Measurements from ENCODE around the gene LTB4R.

The LTB4R gene

GRCh38 chr14:24310646-24311604 lies at the start of gene LTB4R:
LTB4R (plus strand) TSS chr14:24311502; CDS start chr14:24315652, 4,150 bp downstream.
- no peak for DNase-seq (ENCODE audit: low read depth)

GRCh38 chr14:24261969-24262327 lies 49.4 kb upstream of the LTB4R start:
- DNase-seq (ENCODE audit: low read depth): no peak

- DNase-seq (ENCODE audit: low read depth): no peak
These were observed 48.2 kb upstream of the LTB4R start, which contains the start of gene TGM1 for GRCh38 chr14:24262821-24263733. TGM1 (minus strand) TSS chr14:24263177; CDS start chr14:24262352, 825 bp downstream.

GRCh38 chr14:24263848-24264247 lies 47.5 kb upstream of the LTB4R start:
- DNase-seq (ENCODE audit: low read depth): no peak

GRCh38 chr14:24264298-24264697 lies 47.0 kb upstream of the LTB4R start:
- no peak for DNase-seq (ENCODE audit: low read depth)

- DNase-seq (ENCODE audit: low read depth): no peak
These were observed 44.7 kb upstream of the LTB4R start for GRCh38 chr14:24266344-24267244.

GRCh38 chr14:24267516-24267915 lies 43.8 kb upstream of the LTB4R start:
- DNase-seq (ENCODE audit: low read depth): no peak

GRCh38 chr14:24268225-24268624 lies 43.1 kb upstream of the LTB4R start:
- DNase-seq (ENCODE audit: low read depth): no peak

GRCh38 chr14:24269368-24269767 lies 41.9 kb upstream of the LTB4R start:
- no peak for DNase-seq (ENCODE audit: low read depth)

- no peak for DNase-seq (ENCODE audit: low read depth)
These were observed 41.3 kb upstream of the LTB4R start for GRCh38 chr14:24269910-24270536.

GRCh38 chr14:24270537-24271133 lies 40.7 kb upstream of the LTB4R start:
- DNase-seq (ENCODE audit: low read depth): no peak

- peak; percentile 65 for DNase-seq (ENCODE audit: low read depth)
These were observed 40.0 kb upstream of the LTB4R start, which contains the start of gene RABGGTA for GRCh38 chr14:24271134-24271833. RABGGTA (minus strand) TSS chr14:24271597; CDS start chr14:24271115, 482 bp downstream.

- DNase-seq (ENCODE audit: low read depth): no peak
These were observed 39.5 kb upstream of the LTB4R start for GRCh38 chr14:24271834-24272263.

- DNase-seq (ENCODE audit: low read depth): no peak
These were observed 38.8 kb upstream of the LTB4R start for GRCh38 chr14:24272467-24272866.

GRCh38 chr14:24273422-24273998 lies 37.8 kb upstream of the LTB4R start:
- DNase-seq (ENCODE audit: low read depth): no peak

- no peak for DNase-seq (ENCODE audit: low read depth)
These were observed 37.2 kb upstream of the LTB4R start for GRCh38 chr14:24274101-24274543.

GRCh38 chr14:24277071-24277470 lies 34.2 kb upstream of the LTB4R start:
- DNase-seq (ENCODE audit: low read depth): no peak

- peak; percentile 85 for DNase-seq (ENCODE audit: low read depth)
These were observed 33.5 kb upstream of the LTB4R start for GRCh38 chr14:24277606-24278321.

GRCh38 chr14:24278424-24278823 lies 32.9 kb upstream of the LTB4R start:
- DNase-seq (ENCODE audit: low read depth): no peak

All from CMK (cell line).